ENCODE measurements around the gene CNOT8.

Gene CNOT8

GRCh38 chr5:154823605-154824004 is 34.8 kb upstream of the CNOT8 start:
- in situ Hi-C loops (cut with MboI; ENCODE audit: low sequenced_read_pairs, unreplicated experiment): no loop called here
- TF ChIP-seq, protein P1, sequence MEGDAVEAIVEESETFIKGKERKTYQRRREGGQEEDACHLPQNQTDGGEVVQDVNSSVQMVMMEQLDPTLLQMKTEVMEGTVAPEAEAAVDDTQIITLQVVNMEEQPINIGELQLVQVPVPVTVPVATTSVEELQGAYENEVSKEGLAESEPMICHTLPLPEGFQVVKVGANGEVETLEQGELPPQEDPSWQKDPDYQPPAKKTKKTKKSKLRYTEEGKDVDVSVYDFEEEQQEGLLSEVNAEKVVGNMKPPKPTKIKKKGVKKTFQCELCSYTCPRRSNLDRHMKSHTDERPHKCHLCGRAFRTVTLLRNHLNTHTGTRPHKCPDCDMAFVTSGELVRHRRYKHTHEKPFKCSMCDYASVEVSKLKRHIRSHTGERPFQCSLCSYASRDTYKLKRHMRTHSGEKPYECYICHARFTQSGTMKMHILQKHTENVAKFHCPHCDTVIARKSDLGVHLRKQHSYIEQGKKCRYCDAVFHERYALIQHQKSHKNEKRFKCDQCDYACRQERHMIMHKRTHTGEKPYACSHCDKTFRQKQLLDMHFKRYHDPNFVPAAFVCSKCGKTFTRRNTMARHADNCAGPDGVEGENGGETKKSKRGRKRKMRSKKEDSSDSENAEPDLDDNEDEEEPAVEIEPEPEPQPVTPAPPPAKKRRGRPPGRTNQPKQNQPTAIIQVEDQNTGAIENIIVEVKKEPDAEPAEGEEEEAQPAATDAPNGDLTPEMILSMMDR (IDR thresholded peaks at IDR 0.05; ENCODE audit: borderline replicate concordance, control extremely low read depth, extremely low read depth, insufficient read depth, missing control alignments): no peak
- DNase-seq (ENCODE audit: low spot score): no peak

DNA sequence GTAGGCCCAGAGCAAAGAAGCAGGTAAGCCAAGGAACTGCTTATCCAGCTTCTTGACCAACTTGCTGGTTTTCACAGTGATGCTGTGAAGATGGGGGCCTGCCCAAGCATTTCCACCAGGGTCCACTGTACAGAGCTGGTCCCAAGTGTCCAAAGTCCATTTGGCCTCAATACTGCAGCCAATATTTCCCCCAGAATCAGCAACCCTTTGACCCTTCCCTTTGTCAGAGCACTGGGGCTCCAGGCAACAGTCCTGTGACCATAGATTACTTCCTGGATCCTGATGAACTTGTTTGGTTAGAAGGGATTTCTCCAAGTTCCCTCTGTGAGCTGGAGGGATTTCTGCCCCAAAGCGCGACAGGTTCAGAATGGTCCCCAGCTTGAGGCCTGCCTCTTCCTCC is 34.4 kb upstream of the CNOT8 start:
- in situ Hi-C loops (cut with MboI; ENCODE audit: low sequenced_read_pairs, unreplicated experiment): no loop called here
- DNase-seq (ENCODE audit: low spot score): no peak
- TF ChIP-seq, protein P1 (IDR thresholded peaks at IDR 0.05; ENCODE audit: borderline replicate concordance, control extremely low read depth, extremely low read depth, insufficient read depth, missing control alignments): no peak

DNA sequence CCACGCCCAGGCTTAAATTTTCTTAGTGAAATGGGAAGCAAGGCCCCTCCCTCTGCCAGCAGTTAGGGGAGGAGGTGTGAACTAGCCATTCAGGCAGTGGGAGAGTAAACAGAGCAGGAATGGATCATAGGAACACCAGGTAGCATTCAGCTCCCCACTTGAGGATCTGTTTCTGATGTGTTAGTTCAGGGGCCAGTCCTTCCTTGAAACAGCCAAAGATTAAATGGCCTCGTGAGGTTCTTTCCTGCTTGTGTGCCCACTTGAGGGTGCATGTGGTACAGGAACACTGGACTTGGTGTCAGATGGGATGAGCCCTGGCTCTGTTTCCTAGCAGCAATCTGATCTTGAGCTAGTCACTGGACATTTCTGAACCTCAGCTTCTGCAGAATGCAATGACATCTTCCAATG is 29.2 kb upstream of the CNOT8 start:
- in situ Hi-C loops (cut with MboI; ENCODE audit: low sequenced_read_pairs, unreplicated experiment): no loop called here
- DNase-seq (ENCODE audit: low spot score): no peak
- TF ChIP-seq, protein P1 (IDR thresholded peaks at IDR 0.05; ENCODE audit: borderline replicate concordance, control extremely low read depth, extremely low read depth, insufficient read depth, missing control alignments): no peak

- TF ChIP-seq, protein P1 (IDR thresholded peaks at IDR 0.05; ENCODE audit: borderline replicate concordance, control extremely low read depth, extremely low read depth, insufficient read depth, missing control alignments): no peak
- in situ Hi-C loops (cut with MboI; ENCODE audit: low sequenced_read_pairs, unreplicated experiment): no loop called here
- DNase-seq (ENCODE audit: low spot score): no peak
Observed at GRCh38 chr5:154829589-154830218, 28.7 kb upstream of the CNOT8 start.

- DNase-seq (ENCODE audit: low spot score): no peak
- TF ChIP-seq, protein P1 (IDR thresholded peaks at IDR 0.05; ENCODE audit: borderline replicate concordance, control extremely low read depth, extremely low read depth, insufficient read depth, missing control alignments): no peak
- in situ Hi-C loops (cut with MboI; ENCODE audit: low sequenced_read_pairs, unreplicated experiment): no loop called here
Observed at GRCh38 chr5:154830219-154830595, 28.2 kb upstream of the CNOT8 start.

- no peak for DNase-seq (ENCODE audit: low spot score)
- in situ Hi-C loops (cut with MboI; ENCODE audit: low sequenced_read_pairs, unreplicated experiment): no loop called here
Observed at GRCh38 chr5:154830596-154830995, 27.8 kb upstream of the CNOT8 start.

More at GRCh38 chr5:154830596-154830995, 27.8 kb upstream of the CNOT8 start:
- TF ChIP-seq, protein P1 (IDR thresholded peaks at IDR 0.05; ENCODE audit: borderline replicate concordance, control extremely low read depth, extremely low read depth, insufficient read depth, missing control alignments): no peak
